SK-N-SH (cell line): ENCODE measurements around the gene MANBA.

Experiments used
- MXI1 ChIP-seq: IDR thresholded peaks from 2 replicates; pipeline ENCODE4 v1.6.1; 2012; ENCODE audit warnings: mild to moderate bottlenecking, low read depth, low read length, improper control_type of control experiment
- TF ChIP-seq, protein P1 (sequence below): IDR thresholded peaks from 2 replicates; pipeline ENCODE4 v1.6.1; 2012; ENCODE audit warnings: mild to moderate bottlenecking, low read depth, low read length, moderate library complexity
- TF ChIP-seq, protein P2 (sequence below): fragments of 200-600 bp; sonication (generic); IDR thresholded peaks from 2 replicates; pipeline ENCODE4 v1.6.1; 2017; ENCODE audit warnings: antibody characterized with exemption, mild to moderate bottlenecking, moderate library complexity
- TF ChIP-seq, protein P3 (sequence below): IDR thresholded peaks from 2 replicates; pipeline ENCODE4; 2012

DNA sequence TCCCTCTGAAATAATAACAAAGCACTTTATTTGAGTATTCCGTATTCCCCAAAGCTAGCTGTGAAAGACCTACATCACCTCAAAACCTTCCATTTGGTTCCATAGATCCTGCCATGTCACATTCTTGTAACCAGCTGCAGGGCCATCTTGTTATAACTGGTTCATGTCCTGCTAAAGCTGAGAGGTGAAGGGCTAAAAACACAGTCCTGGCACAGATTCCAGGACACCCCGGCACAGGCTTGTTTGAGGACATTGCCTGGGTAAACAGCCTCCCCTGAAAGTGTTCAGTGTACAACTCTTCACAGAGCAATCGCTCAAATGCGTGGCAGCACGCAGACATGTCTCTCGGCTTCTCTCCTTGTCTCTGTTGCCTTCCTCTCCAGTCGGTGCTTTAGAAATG, 129.2 kb downstream of the MANBA start:
- TF ChIP-seq, protein P1, sequence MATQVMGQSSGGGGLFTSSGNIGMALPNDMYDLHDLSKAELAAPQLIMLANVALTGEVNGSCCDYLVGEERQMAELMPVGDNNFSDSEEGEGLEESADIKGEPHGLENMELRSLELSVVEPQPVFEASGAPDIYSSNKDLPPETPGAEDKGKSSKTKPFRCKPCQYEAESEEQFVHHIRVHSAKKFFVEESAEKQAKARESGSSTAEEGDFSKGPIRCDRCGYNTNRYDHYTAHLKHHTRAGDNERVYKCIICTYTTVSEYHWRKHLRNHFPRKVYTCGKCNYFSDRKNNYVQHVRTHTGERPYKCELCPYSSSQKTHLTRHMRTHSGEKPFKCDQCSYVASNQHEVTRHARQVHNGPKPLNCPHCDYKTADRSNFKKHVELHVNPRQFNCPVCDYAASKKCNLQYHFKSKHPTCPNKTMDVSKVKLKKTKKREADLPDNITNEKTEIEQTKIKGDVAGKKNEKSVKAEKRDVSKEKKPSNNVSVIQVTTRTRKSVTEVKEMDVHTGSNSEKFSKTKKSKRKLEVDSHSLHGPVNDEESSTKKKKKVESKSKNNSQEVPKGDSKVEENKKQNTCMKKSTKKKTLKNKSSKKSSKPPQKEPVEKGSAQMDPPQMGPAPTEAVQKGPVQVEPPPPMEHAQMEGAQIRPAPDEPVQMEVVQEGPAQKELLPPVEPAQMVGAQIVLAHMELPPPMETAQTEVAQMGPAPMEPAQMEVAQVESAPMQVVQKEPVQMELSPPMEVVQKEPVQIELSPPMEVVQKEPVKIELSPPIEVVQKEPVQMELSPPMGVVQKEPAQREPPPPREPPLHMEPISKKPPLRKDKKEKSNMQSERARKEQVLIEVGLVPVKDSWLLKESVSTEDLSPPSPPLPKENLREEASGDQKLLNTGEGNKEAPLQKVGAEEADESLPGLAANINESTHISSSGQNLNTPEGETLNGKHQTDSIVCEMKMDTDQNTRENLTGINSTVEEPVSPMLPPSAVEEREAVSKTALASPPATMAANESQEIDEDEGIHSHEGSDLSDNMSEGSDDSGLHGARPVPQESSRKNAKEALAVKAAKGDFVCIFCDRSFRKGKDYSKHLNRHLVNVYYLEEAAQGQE, result no peak
- TF ChIP-seq, protein P2, sequence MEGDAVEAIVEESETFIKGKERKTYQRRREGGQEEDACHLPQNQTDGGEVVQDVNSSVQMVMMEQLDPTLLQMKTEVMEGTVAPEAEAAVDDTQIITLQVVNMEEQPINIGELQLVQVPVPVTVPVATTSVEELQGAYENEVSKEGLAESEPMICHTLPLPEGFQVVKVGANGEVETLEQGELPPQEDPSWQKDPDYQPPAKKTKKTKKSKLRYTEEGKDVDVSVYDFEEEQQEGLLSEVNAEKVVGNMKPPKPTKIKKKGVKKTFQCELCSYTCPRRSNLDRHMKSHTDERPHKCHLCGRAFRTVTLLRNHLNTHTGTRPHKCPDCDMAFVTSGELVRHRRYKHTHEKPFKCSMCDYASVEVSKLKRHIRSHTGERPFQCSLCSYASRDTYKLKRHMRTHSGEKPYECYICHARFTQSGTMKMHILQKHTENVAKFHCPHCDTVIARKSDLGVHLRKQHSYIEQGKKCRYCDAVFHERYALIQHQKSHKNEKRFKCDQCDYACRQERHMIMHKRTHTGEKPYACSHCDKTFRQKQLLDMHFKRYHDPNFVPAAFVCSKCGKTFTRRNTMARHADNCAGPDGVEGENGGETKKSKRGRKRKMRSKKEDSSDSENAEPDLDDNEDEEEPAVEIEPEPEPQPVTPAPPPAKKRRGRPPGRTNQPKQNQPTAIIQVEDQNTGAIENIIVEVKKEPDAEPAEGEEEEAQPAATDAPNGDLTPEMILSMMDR, result no peak
- TF ChIP-seq, protein P3, sequence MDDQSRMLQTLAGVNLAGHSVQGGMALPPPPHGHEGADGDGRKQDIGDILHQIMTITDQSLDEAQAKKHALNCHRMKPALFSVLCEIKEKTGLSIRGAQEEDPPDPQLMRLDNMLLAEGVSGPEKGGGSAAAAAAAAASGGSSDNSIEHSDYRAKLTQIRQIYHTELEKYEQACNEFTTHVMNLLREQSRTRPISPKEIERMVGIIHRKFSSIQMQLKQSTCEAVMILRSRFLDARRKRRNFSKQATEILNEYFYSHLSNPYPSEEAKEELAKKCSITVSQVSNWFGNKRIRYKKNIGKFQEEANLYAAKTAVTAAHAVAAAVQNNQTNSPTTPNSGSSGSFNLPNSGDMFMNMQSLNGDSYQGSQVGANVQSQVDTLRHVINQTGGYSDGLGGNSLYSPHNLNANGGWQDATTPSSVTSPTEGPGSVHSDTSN, result no peak
- TF ChIP-seq MXI1, result no peak
